HFFc6 (cell line): Measurements from ENCODE around the gene PCDHGA1. TPM values are rescaled to one million over a fixed set of nuclear protein-coding genes. Genes with fewer than 3 reads are reported as not detected.
"Not testable (repeated sequence)": the region's sequence is repeated elsewhere in the genome, so short reads cannot be mapped to it uniquely, and the experiment has no call there.

Experiments
- DNase-seq: peaks from one replicate; pipeline ENCODE4 v3.0.0-alpha.2; 2018
- H3K27ac Mint-ChIP-seq: 2 replicates; pipeline ENCODE4 v1.8.0; 2020; ENCODE audit warnings: mild to moderate bottlenecking, mixed read lengths
- H3K27me3 Mint-ChIP-seq: 2 replicates; pipeline ENCODE4 v1.8.0; 2021; ENCODE audit warnings: mild to moderate bottlenecking, moderate library complexity, mixed read lengths; ENCODE audit not compliant: insufficient read depth
- H3K36me3 Mint-ChIP-seq: 2 replicates; pipeline ENCODE4 v1.8.0; 2021; ENCODE audit warnings: low read depth, mixed read lengths
- H3K4me1 Mint-ChIP-seq: 2 replicates; pipeline ENCODE4 v1.8.0; 2020; ENCODE audit warnings: low read depth, mixed read lengths
- H3K4me3 Mint-ChIP-seq: 2 replicates; pipeline ENCODE4 v1.8.0; 2020; ENCODE audit warnings: mild to moderate bottlenecking, moderate library complexity, mixed read lengths
- H3K9me3 Mint-ChIP-seq: 2 replicates; pipeline ENCODE4 v1.8.0; 2020; ENCODE audit warnings: mild to moderate bottlenecking, mixed read lengths
- CTCF ChIP-seq: fragments of 200-600 bp; sonication (generic); IDR thresholded peaks from 2 replicates; pipeline ENCODE4 v1.5.0; 2021; ENCODE audit warnings: antibody characterized with exemption, mild to moderate bottlenecking
- total RNA-seq, 6 experiments: library from RNA; stranded (reverse); fragmentation: NEBNext Ultra II Directional; extraction: Animal tissue kit (Norgen Biotek cat#: 25700); gene quantifications; 2 replicates in 1 of 6; 3 replicates in 5 of 6; pipeline ENCODE4 v1.2.3, GENCODE V29; 2021

Gene PCDHGA1
- total RNA-seq, 6 experiments from 2014 or later: 0.91 to 1.6 (median 1.2) TPM

GRCh38 chr5:141328231-141328630, 2.1 kb upstream of the PCDHGA1 start:
- no peak overlapping the region for H3K4me3 Mint-ChIP-seq
- DNase-seq: no peak
- no peak for TF ChIP-seq CTCF
- no peak overlapping the region for H3K27ac Mint-ChIP-seq
- H3K9me3 Mint-ChIP-seq: peaks cover 21% of the 10 kb centered on the region
- peaks cover 17% of the 10 kb centered on the region for H3K4me1 Mint-ChIP-seq
- H3K36me3 Mint-ChIP-seq: peaks cover 15% of the 10 kb centered on the region
- no peaks in the 10 kb centered on the region for H3K27me3 Mint-ChIP-seq

GRCh38 chr5:141332571-141332970, 2.3 kb downstream of the PCDHGA1 start:
- not testable (repeated sequence) for H3K27me3 Mint-ChIP-seq, DNase-seq, H3K27ac Mint-ChIP-seq, H3K4me3 Mint-ChIP-seq
- peaks cover 13% of the 10 kb centered on the region for H3K4me1 Mint-ChIP-seq
- H3K9me3 Mint-ChIP-seq: peaks cover 23% of the 10 kb centered on the region
- peaks cover 15% of the 10 kb centered on the region for H3K36me3 Mint-ChIP-seq

- H3K4me3 Mint-ChIP-seq: peak within 1 kb of the TSS; percentile 65; the same call in 1 of the 2 replicates
- peaks cover 16% of the 10 kb centered on the region for H3K36me3 Mint-ChIP-seq
- H3K4me1 Mint-ChIP-seq: peaks cover 13% of the 10 kb centered on the region
- no peak within 1 kb of the TSS for H3K27ac Mint-ChIP-seq
- H3K27me3 Mint-ChIP-seq: peaks cover 2% of the 10 kb centered on the region
- DNase-seq: peak; percentile 17
- H3K9me3 Mint-ChIP-seq: peaks cover 18% of the 10 kb centered on the region
- peak; percentile 72 for TF ChIP-seq CTCF
Measured at GRCh38 chr5:141338538-141339306, 8.4 kb downstream of the PCDHGA1 start, which contains the start of gene PCDHGA2. Gene PCDHGA2 (plus strand): TSS chr5:141338760.

GRCh38 chr5:141340781-141341354, 10.6 kb downstream of the PCDHGA1 start:
- not testable (repeated sequence) for H3K27ac Mint-ChIP-seq, H3K4me1 Mint-ChIP-seq, DNase-seq, H3K27me3 Mint-ChIP-seq, H3K4me3 Mint-ChIP-seq
- H3K9me3 Mint-ChIP-seq: peaks cover 36% of the 10 kb centered on the region
- peaks cover 28% of the 10 kb centered on the region for H3K36me3 Mint-ChIP-seq

- no peak overlapping the region for H3K4me3 Mint-ChIP-seq
- no peak for TF ChIP-seq CTCF
- peaks cover 9% of the 10 kb centered on the region for H3K4me1 Mint-ChIP-seq
- H3K36me3 Mint-ChIP-seq: peaks cover 33% of the 10 kb centered on the region
- peaks cover 43% of the 10 kb centered on the region for H3K9me3 Mint-ChIP-seq
- no peaks in the 10 kb centered on the region; the same call in 1 of the 2 replicates for H3K27me3 Mint-ChIP-seq
- DNase-seq: no peak
- H3K27ac Mint-ChIP-seq: no peak overlapping the region
Measured at GRCh38 chr5:141342773-141343172, 12.5 kb downstream of the PCDHGA1 start.

GRCh38 chr5:141343242-141343952, 13.1 kb downstream of the PCDHGA1 start, which contains the start of gene PCDHGA3:
Gene PCDHGA3 (plus strand): TSS chr5:141343829. CDS start chr5:141344034, 205 bp downstream.
- Mint-ChIP-seq H3K27me3 (peaks cover under 1% of the 10 kb centered on the region), H3K4me3 (peak within 1 kb of the TSS; percentile 91), H3K27ac (peak within 1 kb of the TSS; percentile 95), H3K9me3 (peaks cover 42% of the 10 kb centered on the region), H3K36me3 (peaks cover 33% of the 10 kb centered on the region), H3K4me1 (peaks cover 9% of the 10 kb centered on the region)
- TF ChIP-seq CTCF: peak; percentile 78
- peak; percentile 57 for DNase-seq
